Measurements from ENCODE around the gene ATP2A2.
"Not testable (repeated sequence)": the region's sequence is repeated elsewhere in the genome, so short reads cannot be mapped to it uniquely, and the experiment has no call there.

ATP2A2 gene

GRCh38 chr12:110370732-110371231 is 89.7 kb downstream of the ATP2A2 start:
- no peak for DNase-seq (ENCODE audit: low read depth)

- no peak for DNase-seq (ENCODE audit: low read depth)
These were observed 90.5 kb downstream of the ATP2A2 start for GRCh38 chr12:110371408-110372055.

- DNase-seq (ENCODE audit: low read depth): no peak
These were observed 91.0 kb downstream of the ATP2A2 start for GRCh38 chr12:110372056-110372425.

- DNase-seq (ENCODE audit: low read depth): no peak
These were observed 92.0 kb downstream of the ATP2A2 start for GRCh38 chr12:110373025-110373424.

DNA sequence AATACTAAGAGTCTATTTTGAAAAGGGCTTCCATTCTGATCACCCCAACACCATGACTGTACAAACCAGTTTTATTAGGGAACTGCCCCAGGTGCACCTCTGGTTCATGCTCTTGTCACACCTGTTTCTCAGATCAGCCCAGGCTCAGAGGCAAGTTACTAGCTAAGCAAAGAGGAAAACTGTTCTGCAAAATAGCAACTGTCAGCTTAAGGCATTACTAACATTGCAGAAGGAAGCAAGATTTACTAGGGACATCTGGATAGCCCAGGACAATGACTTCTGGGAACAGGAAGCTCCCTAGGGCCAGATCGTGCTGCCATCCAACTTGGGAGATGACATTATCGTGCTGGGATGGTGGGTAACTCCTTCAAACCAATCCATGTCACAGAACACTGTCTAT is 92.4 kb downstream of the ATP2A2 start:
- DNase-seq (ENCODE audit: low read depth): no peak

GRCh38 chr12:110373962-110374611 is 93.0 kb downstream of the ATP2A2 start:
- no peak for DNase-seq (ENCODE audit: low read depth)

DNA sequence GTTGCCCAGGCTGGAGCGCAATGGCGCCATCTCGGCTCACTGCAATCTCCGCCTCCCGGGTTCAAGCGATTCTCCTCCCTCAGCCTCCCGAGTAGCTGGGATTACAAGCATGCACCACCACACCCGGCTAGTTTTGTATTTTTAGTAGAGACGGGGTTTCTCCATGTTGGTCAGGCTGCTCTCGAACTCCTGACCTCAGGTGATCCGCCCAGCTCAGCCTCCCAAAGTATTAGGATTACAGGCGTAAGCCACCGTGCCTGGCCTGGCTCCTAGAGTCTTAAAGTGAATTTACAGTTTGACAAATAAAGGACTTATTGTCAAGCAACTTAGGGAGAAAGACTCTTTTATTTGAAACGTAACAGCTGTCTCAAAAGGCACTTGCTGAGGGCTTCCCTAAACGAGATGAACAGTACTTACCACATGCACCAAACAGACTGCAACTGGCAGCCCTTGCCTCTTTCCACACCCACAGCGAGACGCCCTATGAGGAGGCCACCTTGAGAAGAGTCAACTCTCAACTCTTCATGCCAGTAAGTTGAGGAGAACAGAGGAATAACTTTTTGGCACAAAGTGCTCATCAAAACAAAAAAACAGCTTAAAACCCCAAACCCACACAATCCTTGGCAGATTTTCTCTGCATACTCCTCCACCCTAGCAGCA is 97.2 kb downstream of the ATP2A2 start:
- not testable (repeated sequence) for DNase-seq (ENCODE audit: low read depth)

DNA sequence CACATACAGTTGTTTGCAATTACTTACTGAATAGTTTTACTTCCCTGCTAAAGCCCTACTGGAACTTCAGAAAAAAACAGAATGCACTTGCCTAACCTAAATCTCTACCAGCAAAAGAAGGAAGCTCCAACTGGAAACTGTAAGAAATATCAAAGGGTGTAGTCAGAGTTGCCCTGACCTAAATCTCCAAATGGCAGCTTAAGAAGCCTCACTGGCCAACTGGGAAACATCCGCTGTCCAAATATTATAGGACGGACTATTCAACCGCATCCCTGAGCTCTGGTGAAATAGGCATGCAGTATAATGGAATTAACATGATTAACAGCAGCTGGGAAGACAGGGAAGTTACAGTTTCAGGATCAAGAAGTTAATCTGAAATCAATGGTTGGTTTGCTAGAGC is 98.2 kb downstream of the ATP2A2 start:
- no peak for DNase-seq (ENCODE audit: low read depth)

- no peak for DNase-seq (ENCODE audit: low read depth)
These were observed 98.6 kb downstream of the ATP2A2 start for GRCh38 chr12:110379631-110380030.

DNA sequence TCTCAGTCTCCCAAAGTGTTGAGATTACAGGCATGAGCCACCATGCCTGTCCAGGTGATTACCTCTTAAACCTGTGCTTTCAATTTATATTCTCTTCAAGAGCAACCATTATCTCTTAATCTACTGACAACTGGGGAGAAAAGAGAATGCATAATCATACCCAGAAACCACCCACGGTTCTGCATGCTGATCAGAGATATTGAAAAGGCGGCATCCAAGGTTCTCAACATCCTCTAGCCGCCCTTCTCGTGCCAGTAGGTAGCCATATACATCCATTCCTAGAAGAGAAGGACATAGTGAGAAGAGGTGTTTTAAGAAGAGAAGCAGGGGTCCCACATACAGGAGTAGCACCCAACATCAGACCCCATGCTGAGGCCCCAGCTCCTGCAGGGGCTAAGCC is 101.6 kb downstream of the ATP2A2 start:
- DNase-seq (ENCODE audit: low read depth): no peak
